Fibroblast of lung (primary cell): ENCODE measurements around the gene OCSTAMP. TPM values are rescaled to one million over a fixed set of nuclear protein-coding genes. Genes with fewer than 3 reads are reported as not detected.

Source experiments
- DNase-seq, 2 donors: peaks; one replicate each; pipeline versions ENCODE4 v3.0.0 to v3.0.0-alpha.2; 2010; ENCODE audit warnings: low read depth in 2 of 2
- H2AFZ ChIP-seq: 2 replicates; pipeline ENCODE4 v1.5.1; 2012; ENCODE audit warnings: low read length, control low read depth, inconsistent platforms
- H3K27ac ChIP-seq: 2 replicates; pipeline ENCODE4 v1.5.1; 2011; ENCODE audit warnings: low read length, control low read depth; ENCODE audit not compliant: insufficient read depth
- H3K27me3 ChIP-seq: 2 replicates; pipeline ENCODE4 v1.5.1; 2011; ENCODE audit warnings: mild to moderate bottlenecking, low read length; ENCODE audit not compliant: control insufficient read depth, insufficient read depth
- H3K36me3 ChIP-seq: 2 replicates; pipeline ENCODE4 v1.5.1; 2011; ENCODE audit warnings: low read length; ENCODE audit not compliant: control insufficient read depth, insufficient read depth
- H3K4me1 ChIP-seq: 2 replicates; pipeline ENCODE4 v1.5.1; 2011; ENCODE audit warnings: low read length; ENCODE audit not compliant: control insufficient read depth, insufficient read depth; ENCODE audit errors: extremely low read depth
- H3K4me2 ChIP-seq: 2 replicates; pipeline ENCODE4 v1.5.1; 2011; ENCODE audit warnings: low read length, control low read depth; ENCODE audit not compliant: insufficient read depth; ENCODE audit errors: extremely low read depth
- H3K4me3 ChIP-seq, 4 experiments: fragments of 200-600 bp in 1 of 4; sonication (generic) in 1 of 4; replicated peaks in 1 of 4; 2 replicates each; pipeline ENCODE4 v1.5.1; 2011 to 2016; ENCODE audit warnings: low read length in 4 of 4, low read depth in 3 of 4, mild to moderate bottlenecking in 3 of 4, control low read depth in 2 of 4, inconsistent platforms in 1 of 4, mixed read lengths in 1 of 4; ENCODE audit not compliant: insufficient read depth in 1 of 4; ENCODE audit errors: control extremely low read depth in 1 of 4
- H3K79me2 ChIP-seq: 2 replicates; pipeline ENCODE4 v1.5.1; 2012; ENCODE audit warnings: mild to moderate bottlenecking, low read length, inconsistent platforms; ENCODE audit not compliant: control insufficient read depth, insufficient read depth
- H3K9ac ChIP-seq: 2 replicates; pipeline ENCODE4 v1.5.1; 2011; ENCODE audit warnings: mild to moderate bottlenecking, low read length, control low read depth; ENCODE audit not compliant: insufficient read depth
- H3K9me3 ChIP-seq: 2 replicates; pipeline ENCODE4 v1.5.1; 2012; ENCODE audit warnings: low read depth, low read length; ENCODE audit not compliant: control insufficient read depth, insufficient read depth
- H4K20me1 ChIP-seq: 2 replicates; pipeline ENCODE4 v1.5.1; 2011; ENCODE audit warnings: low read length; ENCODE audit not compliant: control insufficient read depth, insufficient read depth; ENCODE audit errors: extremely low read depth
- CTCF ChIP-seq, 2 donors: IDR thresholded peaks in 1 of 2; conservative IDR thresholded peaks in 1 of 2; 1 replicate in 1 of 2; 2 replicates in 1 of 2; pipeline ENCODE4 v1.5.1; 2011 to 2012; ENCODE audit warnings: low read length in 2 of 2, control low read depth in 1 of 2, inconsistent platforms in 1 of 2, low read depth in 1 of 2, mild to moderate bottlenecking in 1 of 2
- EZH2 ChIP-seq: IDR thresholded peaks from 2 replicates; pipeline ENCODE4 v1.5.1; 2012; ENCODE audit warnings: low read length, control low read depth, mild to moderate bottlenecking; ENCODE audit errors: missing control alignments
- polyA plus RNA-seq, 2 donors: library from polyadenylated mRNA; depleted of rRNA in 1 of 2; stranded (reverse) in 1 of 2; unstranded in 1 of 2; fragments of >200 nt; gene quantifications; 2 replicates each; pipeline ENCODE4 v1.2.1, GENCODE V29; 2011 to 2012; ENCODE audit warnings: missing spikeins in 1 of 2
- total RNA-seq: library from RNA; depleted of rRNA; stranded (reverse); fragments of >200 nt; gene quantifications from 2 replicates; pipeline ENCODE4 v1.2.1, GENCODE V29; 2014

OCSTAMP gene
- total and polyA plus RNA-seq, 2 donors (not counting 1 experiment from before 2014, with no cell fraction given) = not detected

GRCh38 chr20:46546936-46547335 lies 3.5 kb downstream of the OCSTAMP start:
- Histone ChIP-seq H2AFZ (no peak overlapping the region), H4K20me1 (no peaks in the 10 kb centered on the region), H3K79me2 (no peaks in the 10 kb centered on the region), H3K4me1 (no peaks in the 10 kb centered on the region), H3K27ac (no peak overlapping the region), H3K4me2 (no peak overlapping the region), H3K4me3 (no peak overlapping the region), H3K27me3 (no peaks in the 10 kb centered on the region), H3K36me3 (no peaks in the 10 kb centered on the region), H3K9ac (no peak overlapping the region), H3K9me3 (no peaks in the 10 kb centered on the region)
- no peak for DNase-seq
- TF ChIP-seq CTCF (conservative IDR thresholded peaks at IDR 0.05 in 1 of 2, IDR thresholded peaks at IDR 0.05 in 1 of 2; ENCODE audit: low read depth in 1 of 2, low read length in 2 of 2) (no peak), EZH2 (no peak)

GRCh38 chr20:46546298-46546697 lies 4.2 kb downstream of the OCSTAMP start:
- Histone ChIP-seq H3K4me1 (no peaks in the 10 kb centered on the region), H3K9ac (no peak overlapping the region), H3K9me3 (no peaks in the 10 kb centered on the region), H3K4me2 (no peak overlapping the region), H3K27me3 (no peaks in the 10 kb centered on the region), H4K20me1 (no peaks in the 10 kb centered on the region), H3K4me3 (no peak overlapping the region), H2AFZ (no peak overlapping the region), H3K79me2 (no peaks in the 10 kb centered on the region), H3K36me3 (no peaks in the 10 kb centered on the region), H3K27ac (no peak overlapping the region)
- DNase-seq = no peak
- TF ChIP-seq EZH2 (no peak), CTCF (conservative IDR thresholded peaks at IDR 0.05 in 1 of 2, IDR thresholded peaks at IDR 0.05 in 1 of 2; ENCODE audit: low read depth in 1 of 2, low read length in 2 of 2) (no peak)

- no peak for DNase-seq
- TF ChIP-seq EZH2 (no peak), CTCF (conservative IDR thresholded peaks at IDR 0.05 in 1 of 2, IDR thresholded peaks at IDR 0.05 in 1 of 2; ENCODE audit: low read depth in 1 of 2, low read length in 2 of 2) (no peak)
- H3K36me3 ChIP-seq = no peaks in the 10 kb centered on the region
Measured at GRCh38 chr20:46545827-46546138, 4.7 kb downstream of the OCSTAMP start.

More at GRCh38 chr20:46545827-46546138, 4.7 kb downstream of the OCSTAMP start:
- H3K9ac ChIP-seq = no peak overlapping the region
- H3K9me3 ChIP-seq = no peaks in the 10 kb centered on the region
- no peaks in the 10 kb centered on the region for H4K20me1 ChIP-seq
- H3K4me3 ChIP-seq = no peak overlapping the region
- no peak overlapping the region for H3K4me2 ChIP-seq
- H2AFZ ChIP-seq = no peak overlapping the region
- no peak overlapping the region for H3K27ac ChIP-seq
- no peaks in the 10 kb centered on the region for H3K27me3 ChIP-seq
- H3K4me1 ChIP-seq = no peaks in the 10 kb centered on the region
- H3K79me2 ChIP-seq = no peaks in the 10 kb centered on the region
